Measurements from ENCODE around the gene MAMDC2.
A peak's percentile ranks its signal among the peaks of the same experiment; 100 is the strongest.

MAMDC2 gene

GRCh38 chr9:70079417-70080037 lies 35.9 kb downstream of the MAMDC2 start:
- H3K4me3 ChIP-seq (ENCODE audit: low read depth, low read length) = no peak overlapping the region
- TF ChIP-seq MAX (IDR thresholded peaks at IDR 0.05; ENCODE audit: low read depth, low read length) (no peak), MYC (IDR thresholded peaks at IDR 0.05; ENCODE audit: low read depth, low read length) (no peak)
- peak; percentile 4 for DNase-seq (ENCODE audit: low read depth)

- DNase-seq (ENCODE audit: low read depth) = peak; percentile 3
- H3K4me3 ChIP-seq (ENCODE audit: low read depth, low read length) = no peak overlapping the region
Observed at GRCh38 chr9:70080481-70081119, 37.0 kb downstream of the MAMDC2 start.

GRCh38 chr9:70081120-70081495 lies 37.5 kb downstream of the MAMDC2 start:
- DNase-seq (ENCODE audit: low read depth) = peak; percentile 1
- no peak overlapping the region for H3K4me3 ChIP-seq (ENCODE audit: low read depth, low read length)
- TF ChIP-seq MYC (IDR thresholded peaks at IDR 0.05; ENCODE audit: low read depth, low read length) (no peak), MAX (IDR thresholded peaks at IDR 0.05; ENCODE audit: low read depth, low read length) (no peak), POLR2A (IDR thresholded peaks at IDR 0.05; ENCODE audit: extremely low read depth, insufficient read length) (no peak), CTCF (IDR thresholded peaks at IDR 0.05; ENCODE audit: low read depth, low read length) (no peak)

More at GRCh38 chr9:70080481-70081119, 37.0 kb downstream of the MAMDC2 start:
- TF ChIP-seq POLR2A (IDR thresholded peaks at IDR 0.05; ENCODE audit: extremely low read depth, insufficient read length) = no peak
- TF ChIP-seq MAX (IDR thresholded peaks at IDR 0.05; ENCODE audit: low read depth, low read length) = no peak
- TF ChIP-seq MYC (IDR thresholded peaks at IDR 0.05; ENCODE audit: low read depth, low read length) = no peak
- no peak for TF ChIP-seq CTCF (IDR thresholded peaks at IDR 0.05; ENCODE audit: low read depth, low read length)

- no peak for DNase-seq (ENCODE audit: low read depth)
- no peak for TF ChIP-seq MYC (IDR thresholded peaks at IDR 0.05; ENCODE audit: low read depth, low read length)
- TF ChIP-seq MAX (IDR thresholded peaks at IDR 0.05; ENCODE audit: low read depth, low read length) = no peak
- TF ChIP-seq POLR2A (IDR thresholded peaks at IDR 0.05; ENCODE audit: extremely low read depth, insufficient read length) = no peak
- TF ChIP-seq CTCF (IDR thresholded peaks at IDR 0.05; ENCODE audit: low read depth, low read length) = no peak
Observed at GRCh38 chr9:70083429-70083828, 39.8 kb downstream of the MAMDC2 start.

GRCh38 chr9:70085241-70085640 lies 41.6 kb downstream of the MAMDC2 start:
- H3K4me3 ChIP-seq (ENCODE audit: low read depth, low read length) = no peak overlapping the region
- peak; percentile 4 for DNase-seq (ENCODE audit: low read depth)
- TF ChIP-seq CTCF (IDR thresholded peaks at IDR 0.05; ENCODE audit: low read depth, low read length) = no peak
- no peak for TF ChIP-seq POLR2A (IDR thresholded peaks at IDR 0.05; ENCODE audit: extremely low read depth, insufficient read length)
- no peak for TF ChIP-seq MAX (IDR thresholded peaks at IDR 0.05; ENCODE audit: low read depth, low read length)
- no peak for TF ChIP-seq MYC (IDR thresholded peaks at IDR 0.05; ENCODE audit: low read depth, low read length)

More at GRCh38 chr9:70083429-70083828, 39.8 kb downstream of the MAMDC2 start:
- no peak overlapping the region for H3K4me3 ChIP-seq (ENCODE audit: low read depth, low read length)

GRCh38 chr9:70091103-70091502 lies 47.5 kb downstream of the MAMDC2 start:
- H3K4me3 ChIP-seq (ENCODE audit: low read depth, low read length) = no peak overlapping the region
- TF ChIP-seq CTCF (IDR thresholded peaks at IDR 0.05; ENCODE audit: low read depth, low read length) (no peak), MYC (IDR thresholded peaks at IDR 0.05; ENCODE audit: low read depth, low read length) (no peak), POLR2A (IDR thresholded peaks at IDR 0.05; ENCODE audit: extremely low read depth, insufficient read length) (no peak), MAX (IDR thresholded peaks at IDR 0.05; ENCODE audit: low read depth, low read length) (no peak)
- DNase-seq (ENCODE audit: low read depth) = no peak

Measured in NB4 (cell line).